ENCODE measurements around the gene PAGE4. TPM values are rescaled to one million over a fixed set of nuclear protein-coding genes. Genes with fewer than 3 reads are reported as not detected.
A peak's percentile ranks its signal among the peaks of the same experiment; 100 is the strongest.

The PAGE4 gene
- total RNA-seq, 2 experiments from 2014 or later = not detected

GRCh38 chrX:49840679-49841078 is 11.6 kb downstream of the PAGE4 start:
- TF ChIP-seq CTCF (conservative IDR thresholded peaks at IDR 0.05; ENCODE audit: low read length) (peak; percentile 61), EZH2phosphoT487 (IDR thresholded peaks at IDR 0.05; ENCODE audit: borderline replicate concordance, low read depth, low read length) (no peak)

GRCh38 chrX:49842621-49843020 is 13.5 kb downstream of the PAGE4 start:
- DNase-seq (ENCODE audit: low spot score) = no peak
- CTCF ChIA-PET (ENCODE audit: unreplicated experiment) = no interaction called here
- Histone ChIP-seq H3K36me3 (ENCODE audit: insufficient read depth, low read length) (no peaks in the 10 kb centered on the region), H2AFZ (ENCODE audit: low read length) (no peak overlapping the region), H3K27ac (ENCODE audit: low read depth, low read length, poor library complexity, severe bottlenecking) (no peak overlapping the region), H3K4me1 (ENCODE audit: insufficient read depth, low read length, poor library complexity, severe bottlenecking) (no peaks in the 10 kb centered on the region), H4K20me1 (ENCODE audit: insufficient read depth, low read length) (no peaks in the 10 kb centered on the region), H3K4me3 (ENCODE audit: low read depth, low read length, poor library complexity, severe bottlenecking) (no peak overlapping the region), H3K9me3 (ENCODE audit: low read length) (no peaks in the 10 kb centered on the region), H3K9me2 (ENCODE audit: insufficient read depth, low read length) (no peaks in the 10 kb centered on the region), H3K4me2 (ENCODE audit: low read length) (no peak overlapping the region), H3K79me2 (ENCODE audit: insufficient read depth, low read depth, low read length) (no peaks in the 10 kb centered on the region)
- no TSS peak for BruUV-seq (replicated peaks)
- POLR2A ChIA-PET = no interaction called here
- no peak for TF ChIP-seq EZH2phosphoT487 (IDR thresholded peaks at IDR 0.05; ENCODE audit: borderline replicate concordance, low read depth, low read length)
- TF ChIP-seq CTCF (conservative IDR thresholded peaks at IDR 0.05; ENCODE audit: low read length) = no peak
- intact Hi-C loops (cut with micrococcal nuclease; ENCODE audit: unreplicated experiment) = no loop called here

More at GRCh38 chrX:49840679-49841078, 11.6 kb downstream of the PAGE4 start:
- DNase-seq (ENCODE audit: low spot score) = peak; percentile 36
- Histone ChIP-seq H3K79me2 (ENCODE audit: insufficient read depth, low read depth, low read length) (no peaks in the 10 kb centered on the region), H4K20me1 (ENCODE audit: insufficient read depth, low read length) (no peaks in the 10 kb centered on the region), H3K4me2 (ENCODE audit: low read length) (no peak overlapping the region), H3K27ac (ENCODE audit: low read depth, low read length, poor library complexity, severe bottlenecking) (no peak overlapping the region), H3K9me2 (ENCODE audit: insufficient read depth, low read length) (no peaks in the 10 kb centered on the region), H2AFZ (ENCODE audit: low read length) (no peak overlapping the region), H3K36me3 (ENCODE audit: insufficient read depth, low read length) (no peaks in the 10 kb centered on the region), H3K9me3 (ENCODE audit: low read length) (no peaks in the 10 kb centered on the region), H3K4me3 (ENCODE audit: low read depth, low read length, poor library complexity, severe bottlenecking) (no peak overlapping the region), H3K4me1 (ENCODE audit: insufficient read depth, low read length, poor library complexity, severe bottlenecking) (no peaks in the 10 kb centered on the region)
- no TSS peak for BruUV-seq (replicated peaks)
- POLR2A ChIA-PET = no interaction called here
- intact Hi-C loops (cut with micrococcal nuclease; ENCODE audit: unreplicated experiment) = no loop called here
- CTCF ChIA-PET (ENCODE audit: unreplicated experiment) = no interaction called here

- intact Hi-C loops (cut with micrococcal nuclease; ENCODE audit: unreplicated experiment) = no loop called here
- no TSS peak for BruUV-seq (replicated peaks)
- Histone ChIP-seq H3K27ac (ENCODE audit: low read depth, low read length, poor library complexity, severe bottlenecking) (no peak overlapping the region), H3K36me3 (ENCODE audit: insufficient read depth, low read length) (no peaks in the 10 kb centered on the region), H4K20me1 (ENCODE audit: insufficient read depth, low read length) (no peaks in the 10 kb centered on the region), H3K4me1 (ENCODE audit: insufficient read depth, low read length, poor library complexity, severe bottlenecking) (no peaks in the 10 kb centered on the region), H3K9me2 (ENCODE audit: insufficient read depth, low read length) (no peaks in the 10 kb centered on the region), H2AFZ (ENCODE audit: low read length) (no peak overlapping the region), H3K79me2 (ENCODE audit: insufficient read depth, low read depth, low read length) (no peaks in the 10 kb centered on the region), H3K4me2 (ENCODE audit: low read length) (no peak overlapping the region), H3K4me3 (ENCODE audit: low read depth, low read length, poor library complexity, severe bottlenecking) (no peak overlapping the region), H3K9me3 (ENCODE audit: low read length) (no peaks in the 10 kb centered on the region)
- ChIA-PET CTCF (ENCODE audit: unreplicated experiment) (no interaction called here), POLR2A (no interaction called here)
- TF ChIP-seq CTCF (conservative IDR thresholded peaks at IDR 0.05; ENCODE audit: low read length) = no peak
- no peak for TF ChIP-seq EZH2phosphoT487 (IDR thresholded peaks at IDR 0.05; ENCODE audit: borderline replicate concordance, low read depth, low read length)
- DNase-seq (ENCODE audit: low spot score) = no peak
Observed at GRCh38 chrX:49844611-49845010, 15.5 kb downstream of the PAGE4 start.
